Motor neuron (in vitro differentiated cells): Measurements from ENCODE around the gene SPHKAP. TPM values are rescaled to one million over a fixed set of nuclear protein-coding genes. Genes with fewer than 3 reads are reported as not detected.

ENCODE experiments used
- ATAC-seq, 8 experiments: fragments of 200-7000 bp; cut with Tn5 transposase; replicated peaks in 6 of 8; 2 replicates each; pipeline ENCODE4 v1.8.0; 2021; ENCODE audit warnings: mild to moderate bottlenecking in 8 of 8, moderate library complexity in 8 of 8
- H3K27ac ChIP-seq, 2 donors: fragments of 250-450 bp; sonication (Bioruptor Pico); 2 replicates each; pipeline ENCODE4 v1.9.0; 2021; ENCODE audit warnings: antibody characterized with exemption in 2 of 2, mild to moderate bottlenecking in 2 of 2, moderate library complexity in 1 of 2
- H3K4me1 ChIP-seq, 2 donors: fragments of 250-450 bp; sonication (Bioruptor Pico); replicated peaks in 1 of 2; 2 replicates each; pipeline ENCODE4 v1.6.1; 2021; ENCODE audit warnings: antibody characterized with exemption in 2 of 2, mild to moderate bottlenecking in 2 of 2, moderate library complexity in 1 of 2
- H3K4me3 ChIP-seq, 5 donors: fragments of 250-450 bp; sonication (Bioruptor Pico); 2 replicates each; pipeline ENCODE4 v1.9.0; 2021; ENCODE audit warnings: antibody characterized with exemption in 5 of 5, mild to moderate bottlenecking in 5 of 5, moderate library complexity in 4 of 5
- WGBS, 10 experiments: fragments of 450-650 bp; shearing (Covaris generic); methylation state at CpG; one replicate each; pipeline ENCODE4 v1.0.0; 2022; 5-methylcytosine and 5-hydroxymethylcytosine counted together
- in situ Hi-C, 9 experiments: fragments of 400-800 bp; cut with MboI; loops; one replicate each; pipeline ENCODE4 v1.15.0; 2021; ENCODE audit warnings: low sequenced_read_pairs in 9 of 9, low pct_unique_long_range_greater_than_20kb in 2 of 9; ENCODE audit not compliant: unreplicated experiment in 9 of 9
- total RNA-seq, 8 experiments: library from RNA; unstranded; fragments of 300-600 nt; gene quantifications; 2 replicates each; pipeline versions ENCODE4 v1.2.3 to v1.2.4, GENCODE V29; 2022

The SPHKAP gene
- total RNA-seq, 8 experiments from 2014 or later: 0.04 to 8.2 (median 0.40) TPM

DNA sequence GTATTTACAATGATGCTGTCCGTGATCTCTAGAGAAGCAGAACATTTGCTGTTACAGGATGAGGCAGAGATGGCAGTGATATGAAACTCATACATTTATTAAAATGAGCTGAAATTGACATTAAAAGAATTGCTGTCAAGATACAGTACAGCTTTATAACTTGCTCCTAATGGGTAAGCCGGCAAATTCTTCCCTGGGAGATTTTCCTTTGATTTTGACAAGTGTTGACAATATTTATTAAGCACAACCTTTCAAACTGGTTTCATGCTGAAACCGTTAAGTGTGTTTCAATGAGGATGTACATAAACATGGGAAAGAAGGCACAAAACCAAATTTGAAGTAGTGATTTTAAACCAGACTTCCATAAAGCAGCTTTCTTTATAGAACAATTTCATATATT, 45.5 kb downstream of the SPHKAP start:
- no peak for ATAC-seq
- no peak overlapping the region for H3K27ac ChIP-seq
- in situ Hi-C loops: no loop called here
- H3K4me1 ChIP-seq: no peaks in the 10 kb centered on the region
- H3K4me3 ChIP-seq: no peak overlapping the region
- 0 to 100% (median 82%) methylated on average over 1 to 3 of the region's 3 CpGs for WGBS, 10 experiments

GRCh38 chr2:228135300-228135699, 46.2 kb downstream of the SPHKAP start:
- in situ Hi-C loops: no loop called here
- WGBS, 10 experiments: 0 to 100% (median 50%) methylated on average over 1 to 2 of the region's 2 CpGs
- H3K4me1 ChIP-seq: no peaks in the 10 kb centered on the region

DNA sequence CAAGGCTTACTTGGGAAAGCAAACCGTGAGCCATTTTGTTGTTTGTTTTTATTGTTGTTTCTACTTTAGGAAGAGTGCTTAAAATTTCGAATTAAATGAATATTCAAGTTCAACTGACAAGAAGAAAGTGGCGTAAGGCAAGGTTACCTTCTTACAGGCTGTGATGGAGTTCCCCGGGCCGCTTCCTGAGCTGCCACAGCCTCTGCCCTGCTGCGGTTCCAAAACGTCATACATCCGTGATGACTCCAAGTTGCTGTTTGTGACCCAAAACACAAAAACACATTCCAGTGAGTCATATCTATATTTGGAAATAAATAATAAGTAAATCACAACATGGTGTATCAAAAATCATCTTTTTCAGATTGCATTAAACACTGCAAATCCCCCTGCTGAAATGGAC, 49.7 kb downstream of the SPHKAP start:
- in situ Hi-C loops: no loop called here
- 46 to 100% (median 81%) methylated on average over 2 to 8 of the region's 8 CpGs; no CpG with 5 or more reads in 2 of the 10 experiments for WGBS, 10 experiments

More at GRCh38 chr2:228135300-228135699, 46.2 kb downstream of the SPHKAP start:
- Histone ChIP-seq H3K4me3 (no peak overlapping the region), H3K27ac (no peak overlapping the region)
- ATAC-seq: no peak

DNA sequence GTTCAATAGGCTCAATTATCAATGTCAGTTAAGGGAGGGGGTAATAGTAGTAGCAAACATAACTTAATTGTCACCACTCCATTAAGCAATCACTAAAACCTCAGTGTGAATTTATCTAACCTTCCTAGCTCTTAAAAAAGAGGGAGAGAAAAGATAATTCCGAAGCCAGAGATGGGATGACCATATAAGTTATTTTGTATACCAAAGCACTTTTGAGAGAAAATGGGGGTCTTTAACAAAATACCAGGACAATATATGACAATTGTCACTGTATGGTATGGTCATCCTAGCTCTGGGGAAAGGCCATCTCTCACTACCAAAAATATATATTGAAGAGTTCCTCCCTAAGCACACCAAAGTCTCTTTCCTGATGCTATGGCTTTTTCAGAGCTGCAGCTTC, 55.1 kb downstream of the SPHKAP start:
- H3K27ac ChIP-seq: no peak overlapping the region
- H3K4me1 ChIP-seq: no peaks in the 10 kb centered on the region
- 0 to 100% (median 91%) methylated on average over 1 of the region's 1 CpG; no CpG with 5 or more reads in 3 of the 10 experiments for WGBS, 10 experiments
- ATAC-seq: no peak
- in situ Hi-C loops: no loop called here
- no peak overlapping the region for H3K4me3 ChIP-seq

More for the DNA sequence above, 49.7 kb downstream of the SPHKAP start:
- no peak overlapping the region for H3K4me3 ChIP-seq
- H3K4me1 ChIP-seq: no peaks in the 10 kb centered on the region
- H3K27ac ChIP-seq: no peak overlapping the region
- no peak for ATAC-seq

DNA sequence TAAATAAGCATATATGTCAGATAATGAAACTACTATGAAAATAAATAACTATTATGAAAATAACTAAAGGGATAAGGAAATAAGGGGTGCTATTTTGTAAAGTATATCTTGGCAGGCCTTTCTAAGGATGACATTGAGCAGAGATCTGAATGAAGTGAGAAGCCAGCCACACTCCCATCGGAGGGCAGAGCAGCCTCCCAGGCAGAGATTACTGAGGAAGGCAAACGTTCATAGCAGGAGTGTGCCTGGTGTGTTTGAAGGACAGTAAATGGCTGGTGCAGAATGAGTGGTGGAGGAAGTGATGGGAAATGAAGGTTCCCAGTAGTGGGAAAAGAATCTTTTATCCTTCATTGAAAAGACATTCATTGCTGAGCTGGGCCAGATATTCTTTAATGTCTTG, 62.5 kb downstream of the SPHKAP start:
- H3K4me3 ChIP-seq: no peak overlapping the region
- no peak for ATAC-seq
- 0 to 100% (median 57%) methylated on average over 1 to 2 of the region's 2 CpGs; no CpG with 5 or more reads in 2 of the 10 experiments for WGBS, 10 experiments
- H3K27ac ChIP-seq: no peak overlapping the region
- in situ Hi-C loops: no loop called here
- H3K4me1 ChIP-seq: no peaks in the 10 kb centered on the region

GRCh38 chr2:228107846-228108245, 73.6 kb downstream of the SPHKAP start:
- ATAC-seq: no peak
- no peaks in the 10 kb centered on the region for H3K4me1 ChIP-seq
- in situ Hi-C loops: no loop called here
- no peak overlapping the region for H3K4me3 ChIP-seq
- WGBS, 10 experiments: 20 to 100% (median 74%) methylated on average over 1 to 2 of the region's 2 CpGs
- no peak overlapping the region for H3K27ac ChIP-seq

- ATAC-seq: no peak
- in situ Hi-C loops: no loop called here
- H3K4me3 ChIP-seq: no peak overlapping the region
These were observed 75.8 kb downstream of the SPHKAP start for GRCh38 chr2:228105526-228106250.

GRCh38 chr2:228104215-228104614, 77.3 kb downstream of the SPHKAP start:
- H3K4me1 ChIP-seq: no peaks in the 10 kb centered on the region
- no peak for ATAC-seq
- in situ Hi-C loops: no loop called here
- no peak overlapping the region for H3K27ac ChIP-seq
- H3K4me3 ChIP-seq: no peak overlapping the region
- 34 to 95% (median 80%) methylated on average over 1 to 2 of the region's 2 CpGs; no CpG with 5 or more reads in 1 of the 10 experiments for WGBS, 10 experiments

More at GRCh38 chr2:228105526-228106250, 75.8 kb downstream of the SPHKAP start:
- H3K4me1 ChIP-seq: no peaks in the 10 kb centered on the region
- H3K27ac ChIP-seq: no peak overlapping the region
- WGBS, 10 experiments: 49 to 100% (median 86%) methylated on average over 3 to 8 of the region's 8 CpGs

DNA sequence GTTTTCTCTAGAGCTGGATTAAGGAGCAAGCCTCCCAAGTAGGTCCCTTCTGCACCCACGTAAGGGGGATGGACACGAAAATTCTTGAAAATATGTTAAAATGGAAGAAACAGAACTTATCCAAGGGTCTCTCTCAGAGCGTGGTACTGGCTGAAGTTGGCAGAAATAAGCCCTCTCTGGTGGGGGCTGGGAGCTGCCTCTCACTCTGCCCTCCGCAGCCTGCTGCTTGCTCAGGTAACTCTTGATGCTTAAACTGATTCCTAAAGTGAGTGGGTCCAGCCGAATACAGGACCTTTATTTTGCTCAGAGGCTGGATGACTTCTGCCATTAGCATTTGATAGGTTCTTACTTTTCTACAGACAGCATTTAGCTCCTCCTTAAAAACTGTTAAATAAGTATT, 78.1 kb downstream of the SPHKAP start:
- Histone ChIP-seq H3K27ac (no peak overlapping the region), H3K4me1 (no peaks in the 10 kb centered on the region), H3K4me3 (no peak overlapping the region)
- in situ Hi-C loops: no loop called here
- no peak for ATAC-seq
- 0 to 100% (median 67%) methylated on average over 1 to 5 of the region's 5 CpGs; no CpG with 5 or more reads in 1 of the 10 experiments for WGBS, 10 experiments

DNA sequence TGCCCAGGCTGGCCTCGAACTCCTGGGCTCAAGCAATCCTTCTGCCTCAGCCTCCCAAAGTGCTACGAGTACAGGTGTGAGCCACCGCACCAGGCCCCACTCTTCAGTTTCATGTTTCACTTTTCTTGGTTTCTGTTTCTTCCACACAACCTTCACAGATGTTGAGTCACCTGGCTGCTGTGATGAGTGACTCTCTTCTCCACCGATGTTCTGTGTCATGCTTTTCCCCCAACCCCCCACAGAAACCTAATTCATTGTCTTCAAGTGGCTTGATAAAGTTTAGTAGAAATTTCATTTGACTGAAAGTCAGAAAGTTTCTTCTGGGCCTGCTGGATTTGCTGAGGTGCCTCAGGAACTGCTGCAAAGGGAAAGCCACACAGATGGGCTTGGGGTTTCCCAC, 78.5 kb downstream of the SPHKAP start:
- ATAC-seq: no peak
- in situ Hi-C loops: no loop called here
- no peaks in the 10 kb centered on the region for H3K4me1 ChIP-seq
- H3K4me3 ChIP-seq: no peak overlapping the region
- WGBS, 10 experiments: 14 to 100% (median 80%) methylated on average over 1 to 4 of the region's 4 CpGs; no CpG with 5 or more reads in 3 of the 10 experiments
- H3K27ac ChIP-seq: no peak overlapping the region

DNA sequence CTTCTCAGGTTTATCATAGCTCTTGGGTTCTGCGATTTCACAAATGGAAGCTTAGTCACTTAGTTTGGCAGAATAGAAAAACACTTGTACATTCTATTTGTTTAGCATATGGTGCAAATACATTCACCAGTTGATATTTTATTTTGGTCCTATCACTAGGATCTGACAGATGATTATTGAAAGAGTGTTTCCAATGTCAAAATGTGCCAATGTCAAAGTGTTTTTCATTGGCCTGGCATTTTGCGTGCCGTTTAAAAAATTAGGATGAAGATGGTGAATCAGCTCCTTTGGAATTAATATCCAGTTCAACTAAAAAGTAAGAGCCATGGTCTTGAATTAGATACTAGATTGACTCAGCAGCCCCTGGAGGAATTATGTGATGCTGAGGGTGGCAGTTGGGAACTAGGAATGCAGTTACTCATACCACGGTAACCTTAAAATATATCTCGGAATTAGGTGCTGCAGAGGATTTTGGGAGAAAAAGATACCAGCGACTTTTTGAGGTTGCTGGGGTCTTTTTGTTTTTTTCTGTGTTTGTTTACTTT, 87.0 kb downstream of the SPHKAP start:
- in situ Hi-C loops: no loop called here
- ATAC-seq: no peak
- Histone ChIP-seq H3K4me1 (no peaks in the 10 kb centered on the region), H3K4me3 (no peak overlapping the region), H3K27ac (no peak overlapping the region)
- WGBS, 10 experiments: 37 to 100% (median 88%) methylated on average over 1 to 6 of the region's 6 CpGs

GRCh38 chr2:228092056-228092455, 89.4 kb downstream of the SPHKAP start:
- no peak for ATAC-seq
- no peak overlapping the region for H3K4me3 ChIP-seq
- in situ Hi-C loops: no loop called here
- H3K4me1 ChIP-seq: no peaks in the 10 kb centered on the region
- WGBS, 10 experiments: 80% methylated on average over 1 of the region's 9 CpGs; no CpG with 5 or more reads in 7 of the 10 experiments
- no peak overlapping the region for H3K27ac ChIP-seq

DNA sequence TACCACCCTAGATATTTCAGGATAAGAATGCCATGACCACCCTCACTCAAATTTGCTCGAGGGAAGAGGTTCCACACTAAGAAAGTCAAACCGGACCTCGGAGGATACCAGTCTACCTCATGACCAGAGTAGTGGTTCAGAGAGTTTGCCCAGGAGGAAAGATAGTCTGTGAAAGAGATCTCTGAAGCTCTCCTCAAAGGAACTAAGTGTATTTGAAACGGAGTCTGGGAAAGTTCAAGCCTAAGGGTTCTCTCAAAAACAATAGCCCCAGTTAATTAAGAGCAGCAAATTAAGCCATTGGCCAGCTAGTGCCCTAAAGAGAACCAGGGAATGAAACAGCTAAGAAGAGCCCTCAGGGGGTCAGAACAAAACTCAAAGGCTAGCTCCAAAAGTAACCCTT, 94.9 kb downstream of the SPHKAP start:
- in situ Hi-C loops: no loop called here

DNA sequence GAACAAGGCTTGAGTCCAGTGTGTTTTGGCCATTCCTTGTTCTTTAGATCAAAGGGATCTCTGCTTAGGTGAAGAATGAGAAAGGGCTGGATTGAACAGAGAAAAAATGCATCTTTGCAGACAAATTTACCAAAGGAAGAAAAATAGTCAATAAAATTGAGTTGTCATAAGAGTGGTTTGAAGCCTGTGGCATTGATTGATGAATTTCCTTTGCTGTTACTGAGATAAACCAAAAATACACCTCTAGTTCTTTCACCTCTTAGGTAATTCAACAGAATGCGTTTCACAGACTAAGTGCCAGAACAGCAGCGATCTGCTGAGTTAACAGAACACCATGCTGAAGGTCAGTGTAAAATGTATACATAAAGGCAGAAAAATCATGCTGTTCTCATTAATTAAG, 96.8 kb downstream of the SPHKAP start:
- ATAC-seq: no peak
- whole genome bisulfite sequencing, 10 experiments: 0 to 67% (median 40%) methylated on average over 1 to 2 of the region's 2 CpGs; no CpG with 5 or more reads in 3 of the 10 experiments
- no peak overlapping the region for H3K27ac ChIP-seq
- H3K4me3 ChIP-seq: no peak overlapping the region
- H3K4me1 ChIP-seq: no peaks in the 10 kb centered on the region
- in situ Hi-C loops: no loop called here

More for the DNA sequence above, 94.9 kb downstream of the SPHKAP start:
- H3K27ac ChIP-seq: no peak overlapping the region
- H3K4me1 ChIP-seq: no peaks in the 10 kb centered on the region
- no peak overlapping the region for H3K4me3 ChIP-seq
- 0 to 89% (median 50%) methylated on average over 1 to 4 of the region's 4 CpGs; no CpG with 5 or more reads in 3 of the 10 experiments for WGBS, 10 experiments
- no peak for ATAC-seq
